Kidney (tissue), 14 donors: ENCODE results near the gene PAQR7. TPM values are rescaled to one million over a fixed set of nuclear protein-coding genes. Genes with fewer than 3 reads are reported as not detected.

Source experiments
- DNase-seq, 5 donors: peaks; one replicate each; pipeline ENCODE4 v3.0.0-alpha.2; 2013 to 2020
- FAIRE-seq: peaks from 2 replicates; lab custom pipeline; 2012; peaks lifted over from hg19 to GRCh38; lab: Jason Lieb, UNC
- H3K27ac ChIP-seq, 2 donors: one replicate each; pipeline ENCODE4 v1.7.0; 2013; ENCODE audit warnings: low read depth in 2 of 2, low read length in 2 of 2, inconsistent platforms in 1 of 2
- H3K27me3 ChIP-seq: one replicate; pipeline ENCODE4 v1.7.1; 2013; ENCODE audit warnings: low read length, inconsistent platforms; ENCODE audit not compliant: control insufficient read depth, insufficient read depth
- H3K36me3 ChIP-seq, 3 donors: one replicate each; pipeline versions ENCODE4 v1.7.0 to v1.7.1; 2013; ENCODE audit warnings: low read length in 3 of 3, control low read depth in 1 of 3, inconsistent platforms in 1 of 3; ENCODE audit not compliant: insufficient read depth in 3 of 3, control insufficient read depth in 2 of 3
- H3K4me1 ChIP-seq, 3 donors: one replicate each; pipeline versions ENCODE4 v1.7.0 to v1.7.1; 2013; ENCODE audit warnings: low read length in 3 of 3, inconsistent platforms in 1 of 3, low read depth in 1 of 3; ENCODE audit not compliant: control insufficient read depth in 2 of 3, insufficient read depth in 2 of 3
- H3K4me3 ChIP-seq, 3 donors: one replicate each; pipeline versions ENCODE4 v1.7.0 to v1.8.1; 2013; ENCODE audit warnings: low read length in 3 of 3, control low read depth in 1 of 3, inconsistent platforms in 1 of 3
- H3K9ac ChIP-seq, 3 donors: one replicate each; pipeline versions ENCODE4 v1.7.0 to v1.7.1; 2013; ENCODE audit warnings: low read length in 3 of 3, control low read depth in 1 of 3, inconsistent platforms in 1 of 3
- H3K9me3 ChIP-seq, 3 donors: one replicate each; pipeline versions ENCODE4 v1.7.0 to v1.7.1; 2013; ENCODE audit warnings: low read length in 3 of 3, control low read depth in 1 of 3, inconsistent platforms in 1 of 3; ENCODE audit not compliant: control insufficient read depth in 2 of 3, insufficient read depth in 1 of 3
- CTCF ChIP-seq: IDR thresholded peaks from 3 replicates; pipeline ENCODE4 v1.5.1; 2012; ENCODE audit warnings: mild to moderate bottlenecking, moderate library complexity, borderline replicate concordance; ENCODE audit not compliant: insufficient read depth; ENCODE audit errors: extremely low read depth
- intact Hi-C: fragments of 100-400 bp; cut with DNase I; formaldehyde crosslinking; loops from one replicate; pipeline ENCODE4 v1.11.1; 2022
- polyA plus RNA-seq: library from polyadenylated mRNA; stranded (reverse); fragments of 350-450 nt; fragmentation: Illumina TruSeq; extraction: RNeasy Lipid Tissue Mini Kit (QIAGEN cat#74804); gene quantifications from one replicate; pipeline ENCODE4 v1.2.3, GENCODE V29; 2014; ENCODE audit warnings: low read depth, low replicate concordance; ENCODE audit not compliant: insufficient read depth
- total RNA-seq: library from RNA; stranded (reverse); fragmentation: NEBNext Ultra II Directional; extraction: Animal tissue kit (Norgen Biotek cat#: 25700); gene quantifications from one replicate; pipeline ENCODE4 v1.2.1, GENCODE V29; 2021
- donor health status: control.
- donor health status: control.
- donor health status: control.
- donor health status: control.
- donor health status: control.
- donor health status: DM: yes; HTN: yes; CAD: no.
- donor health status: Normal renal cell carcinoma (clear cell type).

PAQR7 gene
- total and polyA plus RNA-seq, 2 donors from 2014 or later: 30.2 to 52.0 TPM

DNA sequence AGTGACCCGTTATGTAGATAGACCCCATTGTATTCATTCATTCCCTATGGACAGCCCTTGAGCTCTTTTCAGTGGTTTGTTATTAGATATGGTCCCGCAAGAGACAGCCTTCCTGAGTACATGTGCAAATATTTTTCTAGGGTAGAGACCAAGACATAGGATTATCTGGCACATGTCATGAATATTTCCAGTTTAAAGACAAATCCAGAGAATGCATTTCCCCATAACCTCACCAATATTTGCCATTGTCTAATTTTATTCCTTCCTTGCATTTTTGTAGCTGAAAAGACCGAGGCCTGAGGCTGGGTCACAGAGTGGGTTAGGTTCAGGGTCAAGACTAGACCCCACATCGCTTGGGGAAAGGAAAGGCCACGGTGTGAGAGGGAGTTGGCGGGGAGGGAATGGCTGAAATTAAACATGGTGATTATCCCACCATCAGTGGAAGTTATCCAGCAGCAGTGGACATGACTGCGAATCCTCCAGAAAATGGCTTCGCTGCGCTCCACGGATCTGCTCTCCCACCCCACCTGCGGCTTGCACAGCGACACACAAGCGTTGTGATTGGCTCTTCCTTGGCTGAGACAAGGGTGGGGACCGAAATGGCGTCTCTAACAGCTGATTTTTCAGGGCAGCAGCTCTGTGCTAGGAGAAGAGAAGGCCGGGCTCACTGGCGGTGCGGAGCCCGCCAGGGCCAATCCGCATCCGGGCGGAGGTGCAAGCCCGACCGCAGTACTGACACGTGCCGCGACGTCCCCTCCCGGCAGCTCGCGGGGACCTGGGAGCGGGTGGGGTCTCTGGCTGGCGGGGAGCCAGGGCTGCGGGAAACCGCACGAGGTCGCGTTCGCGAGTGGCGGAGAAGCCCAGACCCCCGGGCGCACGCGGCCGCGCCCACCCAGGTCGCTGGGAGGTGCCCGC lies 46.8 kb upstream of the PAQR7 start:
- Histone ChIP-seq H3K36me3 (no peaks in the 10 kb centered on the region), H3K27ac (peak overlapping the region; percentile 13 to 34), H3K27me3 (no peaks in the 10 kb centered on the region), H3K9ac (peak overlapping the region in 2 of 3 donors; percentile 54 to 77), H3K4me3 (peak overlapping the region; percentile 63 to 70 (median 64)), H3K9me3 (no peaks in the 10 kb centered on the region), H3K4me1 (peaks cover 0 to 2% (median 0%) of the 10 kb centered on the region in 3 donors)
- TF ChIP-seq CTCF: no peak
- intact Hi-C loops: no loop called here
- no peak for FAIRE-seq
- peak; percentile 72 to 86 (median 84) for DNase-seq

DNA sequence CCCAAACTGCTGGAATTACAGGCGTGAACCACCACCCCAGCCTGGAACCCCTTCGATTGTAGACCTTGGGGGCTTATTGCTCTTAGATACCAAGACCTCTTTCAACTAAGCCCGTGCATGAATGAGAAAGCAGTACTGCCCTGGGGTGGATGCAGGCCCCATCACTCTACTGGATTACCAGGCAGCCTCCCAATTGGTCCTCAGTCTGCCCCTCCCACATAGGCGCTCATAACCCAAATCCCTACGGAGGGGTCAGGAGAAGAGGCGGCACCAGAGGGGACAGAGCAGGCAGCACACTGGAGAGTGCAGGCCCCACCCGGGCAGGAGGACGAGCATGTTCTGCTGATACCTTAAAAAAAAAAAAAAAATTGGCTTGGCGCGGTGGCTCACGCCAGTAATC lies 43.1 kb upstream of the PAQR7 start:
- intact Hi-C loops: no loop called here
- DNase-seq (no peak), FAIRE-seq (no peak)
- Histone ChIP-seq H3K9me3 (no peaks in the 10 kb centered on the region), H3K4me1 (peaks cover 0 to 2% (median 0%) of the 10 kb centered on the region in 3 donors), H3K36me3 (no peaks in the 10 kb centered on the region), H3K27me3 (no peaks in the 10 kb centered on the region), H3K9ac (no peak overlapping the region), H3K4me3 (no peak overlapping the region), H3K27ac (no peak overlapping the region)
- no peak for TF ChIP-seq CTCF

GRCh38 chr1:25917996-25918395 lies 42.5 kb upstream of the PAQR7 start:
- Histone ChIP-seq H3K27ac (no peak overlapping the region), H3K4me1 (peaks cover 0 to 2% (median 0%) of the 10 kb centered on the region in 3 donors), H3K9ac (no peak overlapping the region), H3K27me3 (no peaks in the 10 kb centered on the region), H3K4me3 (no peak overlapping the region), H3K9me3 (no peaks in the 10 kb centered on the region), H3K36me3 (no peaks in the 10 kb centered on the region)
- FAIRE-seq: no peak
- intact Hi-C loops: no loop called here
- no peak for TF ChIP-seq CTCF
- peak in 3 of 5 donors; percentile 29 to 65 (median 33) for DNase-seq
